IPS-18a (cell line): ENCODE results near the gene EDN3.
"Not testable (repeated sequence)": the region's sequence is repeated elsewhere in the genome, so short reads cannot be mapped to it uniquely, and the experiment has no call there.

Source experiments
- H3K27ac ChIP-seq: one replicate; pipeline ENCODE4 v1.5.1; 2013; ENCODE audit warnings: low read length
- H3K27me3 ChIP-seq: one replicate; pipeline ENCODE4 v1.6.1; 2013; ENCODE audit warnings: mild to moderate bottlenecking, low read length; ENCODE audit not compliant: control insufficient read depth, insufficient read depth
- H3K36me3 ChIP-seq: one replicate; pipeline ENCODE4 v1.6.1; 2013; ENCODE audit warnings: low read depth, low read length; ENCODE audit not compliant: control insufficient read depth
- H3K4me1 ChIP-seq: one replicate; pipeline ENCODE4 v1.6.1; 2013; ENCODE audit warnings: low read depth, low read length; ENCODE audit not compliant: control insufficient read depth
- H3K4me3 ChIP-seq: one replicate; pipeline ENCODE4 v1.5.1; 2013; ENCODE audit warnings: low read length
- H3K9ac ChIP-seq: one replicate; pipeline ENCODE4 v1.6.1; 2013; ENCODE audit warnings: mild to moderate bottlenecking, low read length, moderate library complexity
- H3K9me3 ChIP-seq: one replicate; pipeline ENCODE4 v1.6.1; 2013; ENCODE audit warnings: low read depth, low read length; ENCODE audit not compliant: control insufficient read depth

EDN3 gene

GRCh38 chr20:59340201-59340885, 39.9 kb downstream of the EDN3 start:
- H3K9ac ChIP-seq: no peak overlapping the region
- no peaks in the 10 kb centered on the region for H3K4me1 ChIP-seq
- H3K9me3 ChIP-seq: no peaks in the 10 kb centered on the region
- H3K27ac ChIP-seq: no peak overlapping the region
- no peak overlapping the region for H3K4me3 ChIP-seq
- no peaks in the 10 kb centered on the region for H3K27me3 ChIP-seq
- no peaks in the 10 kb centered on the region for H3K36me3 ChIP-seq

GRCh38 chr20:59341285-59342022, 41.0 kb downstream of the EDN3 start:
- not testable (repeated sequence) for H3K27ac ChIP-seq, H3K4me3 ChIP-seq, H3K9me3 ChIP-seq, H3K4me1 ChIP-seq, H3K27me3 ChIP-seq, H3K36me3 ChIP-seq, H3K9ac ChIP-seq

GRCh38 chr20:59342023-59342957, 41.9 kb downstream of the EDN3 start:
- H3K36me3 ChIP-seq: no peaks in the 10 kb centered on the region
- no peaks in the 10 kb centered on the region for H3K9me3 ChIP-seq
- no peaks in the 10 kb centered on the region for H3K27me3 ChIP-seq
- no peak overlapping the region for H3K9ac ChIP-seq
- H3K4me1 ChIP-seq: no peaks in the 10 kb centered on the region
- H3K4me3 ChIP-seq: no peak overlapping the region
- no peak overlapping the region for H3K27ac ChIP-seq

DNA sequence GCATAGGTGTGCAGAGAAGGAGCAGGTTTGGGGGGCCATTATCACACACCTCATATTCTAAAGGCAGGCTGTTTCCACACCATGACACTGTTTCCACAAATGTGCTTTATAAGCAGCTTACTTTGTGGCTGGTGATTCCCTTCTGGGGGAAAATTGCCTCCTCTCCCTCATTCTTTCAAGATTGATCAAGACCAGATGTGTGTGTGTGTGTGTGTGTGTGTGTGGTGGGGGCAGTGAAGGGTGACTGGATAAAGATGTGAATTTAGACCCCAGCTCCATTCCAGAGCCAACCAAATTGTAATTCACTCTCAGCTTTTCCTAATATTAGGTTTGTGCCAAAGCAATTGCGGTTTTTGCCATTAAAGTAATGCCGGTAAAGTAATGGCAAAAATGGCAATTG, 45.6 kb downstream of the EDN3 start:
- Histone ChIP-seq H3K9ac (no peak overlapping the region), H3K36me3 (no peaks in the 10 kb centered on the region), H3K27ac (no peak overlapping the region), H3K27me3 (no peaks in the 10 kb centered on the region), H3K9me3 (no peaks in the 10 kb centered on the region), H3K4me3 (no peak overlapping the region), H3K4me1 (no peaks in the 10 kb centered on the region)

GRCh38 chr20:59349277-59349676, 48.9 kb downstream of the EDN3 start:
- Histone ChIP-seq H3K9me3 (no peaks in the 10 kb centered on the region), H3K27me3 (no peaks in the 10 kb centered on the region), H3K9ac (no peak overlapping the region), H3K4me3 (no peak overlapping the region), H3K36me3 (no peaks in the 10 kb centered on the region), H3K27ac (no peak overlapping the region), H3K4me1 (no peaks in the 10 kb centered on the region)

- Histone ChIP-seq H3K27me3 (no peaks in the 10 kb centered on the region), H3K9ac (no peak overlapping the region), H3K27ac (no peak overlapping the region), H3K36me3 (no peaks in the 10 kb centered on the region), H3K4me3 (no peak overlapping the region), H3K4me1 (no peaks in the 10 kb centered on the region), H3K9me3 (no peaks in the 10 kb centered on the region)
Observed at GRCh38 chr20:59350330-59351156, 50.1 kb downstream of the EDN3 start.

DNA sequence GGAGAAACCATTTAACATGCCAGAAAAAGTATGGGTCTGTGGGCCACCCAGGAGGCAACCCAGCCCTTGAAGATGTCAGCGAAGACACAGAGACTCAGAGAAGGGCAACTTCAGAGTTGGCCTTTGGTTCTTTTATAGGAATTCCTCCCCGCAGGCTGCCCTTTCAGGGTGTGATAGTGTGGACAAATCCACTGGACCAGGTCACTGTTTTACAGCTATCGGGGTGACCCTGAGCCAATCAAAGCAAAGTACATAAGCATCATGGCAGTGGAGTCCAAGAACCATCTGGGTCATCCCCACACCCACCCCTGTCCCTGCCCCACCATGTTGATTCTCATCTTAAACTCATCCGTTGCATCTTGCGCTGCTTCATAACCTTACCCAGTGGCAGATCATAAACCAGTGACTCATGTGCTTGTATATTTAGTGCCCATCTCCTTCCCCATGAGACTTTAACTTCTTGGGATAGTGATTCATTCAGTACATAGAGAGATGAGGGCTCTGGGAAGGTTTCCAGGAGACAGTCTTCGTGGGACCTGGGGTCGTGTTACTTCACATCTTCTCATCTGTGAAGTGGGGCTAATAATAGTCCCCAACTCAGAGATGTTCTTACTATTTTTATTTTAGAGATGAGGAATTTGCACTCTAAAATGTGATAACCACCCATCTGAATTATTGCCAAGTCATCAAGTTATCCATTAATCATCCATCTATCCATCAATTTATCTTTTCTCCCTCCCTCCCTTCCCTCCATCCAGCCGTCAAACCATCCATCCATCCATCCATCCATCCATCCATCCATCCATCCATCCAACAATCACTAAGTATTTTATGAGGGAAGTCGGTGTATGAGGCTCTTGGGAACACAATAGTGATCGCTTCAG, 51.0 kb downstream of the EDN3 start:
- no peak overlapping the region for H3K9ac ChIP-seq
- no peak overlapping the region for H3K4me3 ChIP-seq
- H3K9me3 ChIP-seq: no peaks in the 10 kb centered on the region
- no peaks in the 10 kb centered on the region for H3K27me3 ChIP-seq
- H3K36me3 ChIP-seq: no peaks in the 10 kb centered on the region
- no peaks in the 10 kb centered on the region for H3K4me1 ChIP-seq
- H3K27ac ChIP-seq: no peak overlapping the region

DNA sequence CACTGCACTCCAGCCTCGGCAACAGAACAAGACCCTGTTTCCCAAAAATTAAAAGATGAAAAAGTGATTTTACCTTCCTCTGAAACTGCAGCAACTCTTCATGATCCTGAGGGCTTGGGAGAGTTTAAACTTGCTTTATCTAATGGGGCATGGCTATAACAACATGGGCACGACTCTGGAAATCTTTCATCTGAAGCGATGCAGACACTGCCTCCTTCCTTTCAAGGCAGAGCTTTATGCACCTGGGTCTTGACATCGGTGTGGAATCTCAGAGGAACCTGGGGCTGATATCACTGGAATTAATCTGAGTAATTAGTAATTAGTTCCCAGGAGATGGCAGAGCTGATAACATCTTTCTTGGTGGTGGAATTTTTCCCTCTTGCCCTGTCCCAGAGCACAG, 52.1 kb downstream of the EDN3 start:
- Histone ChIP-seq H3K9me3 (no peaks in the 10 kb centered on the region), H3K9ac (no peak overlapping the region), H3K27ac (no peak overlapping the region), H3K36me3 (no peaks in the 10 kb centered on the region), H3K27me3 (no peaks in the 10 kb centered on the region), H3K4me3 (no peak overlapping the region), H3K4me1 (no peaks in the 10 kb centered on the region)

GRCh38 chr20:59352990-59353389, 52.6 kb downstream of the EDN3 start:
- no peak overlapping the region for H3K4me3 ChIP-seq
- H3K9me3 ChIP-seq: no peaks in the 10 kb centered on the region
- H3K36me3 ChIP-seq: no peaks in the 10 kb centered on the region
- no peak overlapping the region for H3K9ac ChIP-seq
- H3K4me1 ChIP-seq: no peaks in the 10 kb centered on the region
- H3K27me3 ChIP-seq: no peaks in the 10 kb centered on the region
- H3K27ac ChIP-seq: no peak overlapping the region

DNA sequence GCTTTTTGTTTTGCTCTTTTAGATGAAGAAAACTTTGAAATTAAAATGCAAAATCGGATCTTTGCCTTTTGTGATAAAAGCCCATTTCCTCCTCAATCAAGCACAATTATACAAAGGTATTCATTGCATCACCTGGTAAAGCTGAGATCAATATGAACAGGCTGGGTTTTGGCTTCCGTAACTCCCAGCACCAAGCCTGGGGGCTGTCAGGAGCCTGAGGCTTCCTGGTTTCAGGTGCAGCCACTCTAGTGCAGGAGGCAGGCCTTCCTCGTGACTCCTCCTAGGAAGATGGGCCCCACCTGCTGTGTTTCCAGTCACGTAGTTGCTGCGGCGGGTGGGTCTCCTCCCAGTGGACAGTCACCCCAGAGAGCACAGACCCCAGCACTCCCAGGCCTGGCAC, 54.0 kb downstream of the EDN3 start:
- Histone ChIP-seq H3K9ac (no peak overlapping the region), H3K36me3 (no peaks in the 10 kb centered on the region), H3K4me1 (no peaks in the 10 kb centered on the region), H3K9me3 (no peaks in the 10 kb centered on the region), H3K27me3 (no peaks in the 10 kb centered on the region), H3K27ac (no peak overlapping the region), H3K4me3 (no peak overlapping the region)
